ENCODE measurements around the gene YIPF3.

DNA sequence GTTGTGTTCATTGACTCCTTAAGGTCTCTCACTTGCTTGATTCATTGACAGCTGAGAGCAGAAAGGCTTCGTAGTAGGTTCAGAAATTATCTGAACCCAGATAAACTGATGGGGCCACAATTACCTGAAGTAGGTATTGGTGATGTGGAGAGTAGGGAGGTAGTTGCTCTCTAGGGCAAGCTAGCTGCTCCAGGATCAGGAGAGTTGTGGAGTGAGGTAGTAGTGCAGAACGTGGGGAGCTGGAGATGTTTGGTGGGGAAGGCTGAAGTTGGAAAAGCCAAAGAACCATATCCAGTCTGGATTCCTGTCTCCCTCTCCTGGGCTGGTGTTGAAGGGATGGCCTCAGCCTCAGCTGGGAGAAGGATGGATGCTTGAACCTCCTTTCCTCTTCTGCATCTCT is 23.5 kb downstream of the YIPF3 start:
- no peak for TF ChIP-seq CTCF (IDR thresholded peaks at IDR 0.05)
- TF ChIP-seq POLR2A (IDR thresholded peaks at IDR 0.05), result no peak
